NCI-H128 (cell line): ENCODE results near the gene CD55.
"Not testable (repeated sequence)": the region's sequence is repeated elsewhere in the genome, so short reads cannot be mapped to it uniquely, and the experiment has no call there.

ENCODE experiments used
- DNase-seq: peaks from one replicate; lab custom pipeline; 2025; ENCODE audit not compliant: unreplicated experiment; lab: John Stamatoyannopoulos, UW

The CD55 gene

DNA sequence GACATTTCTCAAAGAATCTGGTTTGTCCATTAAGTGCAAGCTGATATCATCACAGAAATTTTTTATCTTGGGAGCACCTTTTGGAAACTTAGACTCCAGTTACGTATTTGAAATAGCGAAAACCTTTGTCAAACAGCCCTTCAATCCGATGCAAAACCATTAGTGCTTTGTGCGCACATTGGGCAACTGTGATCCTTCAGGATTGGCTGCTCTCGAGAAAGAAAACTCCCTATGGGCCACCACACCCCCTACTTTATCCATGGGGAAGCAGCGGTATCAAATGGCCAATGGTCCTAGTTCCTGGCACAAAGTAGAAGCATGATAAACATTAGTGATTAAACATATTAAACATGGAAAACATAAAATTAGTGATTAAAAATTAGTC is 16.0 kb upstream of the CD55 start:
- no peak for DNase-seq

DNA sequence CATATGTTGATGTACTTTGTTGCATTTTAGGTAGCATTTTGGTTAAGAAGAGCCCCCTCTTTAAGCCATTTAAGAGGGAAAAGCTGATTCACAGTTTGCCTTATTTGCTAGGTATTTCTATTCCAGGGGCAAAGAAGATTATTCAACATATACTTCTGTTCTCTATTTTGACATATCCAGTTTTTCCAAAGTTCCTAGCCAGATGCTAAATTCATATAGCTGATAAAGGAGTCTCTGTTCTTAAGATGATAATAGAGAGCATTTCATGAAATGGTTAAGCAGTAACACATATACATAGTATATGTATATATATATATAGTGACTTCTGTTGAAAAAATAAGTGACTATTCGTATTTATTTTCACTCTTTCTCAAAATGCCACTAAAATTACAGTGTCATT is 15.5 kb upstream of the CD55 start:
- no peak for DNase-seq

DNA sequence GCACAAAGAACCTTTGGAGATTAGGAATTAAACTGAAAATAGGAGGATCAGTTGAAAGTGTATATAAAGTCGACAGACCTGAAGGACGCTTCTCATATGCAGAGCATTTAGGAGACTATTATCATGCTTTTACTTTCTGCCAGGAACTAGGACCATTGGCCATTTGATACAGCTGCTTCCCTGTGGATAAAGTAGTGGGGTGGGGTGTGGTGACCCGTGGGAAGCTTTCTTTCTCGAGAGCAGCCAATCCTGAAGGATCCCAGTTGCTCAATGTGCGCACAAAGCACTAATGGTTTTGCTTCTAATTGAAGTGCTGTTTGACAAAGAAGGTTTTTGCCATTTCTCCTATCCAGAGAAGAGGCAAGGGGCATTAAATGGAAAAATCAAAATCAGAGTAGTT is 14.9 kb upstream of the CD55 start:
- no peak for DNase-seq

DNA sequence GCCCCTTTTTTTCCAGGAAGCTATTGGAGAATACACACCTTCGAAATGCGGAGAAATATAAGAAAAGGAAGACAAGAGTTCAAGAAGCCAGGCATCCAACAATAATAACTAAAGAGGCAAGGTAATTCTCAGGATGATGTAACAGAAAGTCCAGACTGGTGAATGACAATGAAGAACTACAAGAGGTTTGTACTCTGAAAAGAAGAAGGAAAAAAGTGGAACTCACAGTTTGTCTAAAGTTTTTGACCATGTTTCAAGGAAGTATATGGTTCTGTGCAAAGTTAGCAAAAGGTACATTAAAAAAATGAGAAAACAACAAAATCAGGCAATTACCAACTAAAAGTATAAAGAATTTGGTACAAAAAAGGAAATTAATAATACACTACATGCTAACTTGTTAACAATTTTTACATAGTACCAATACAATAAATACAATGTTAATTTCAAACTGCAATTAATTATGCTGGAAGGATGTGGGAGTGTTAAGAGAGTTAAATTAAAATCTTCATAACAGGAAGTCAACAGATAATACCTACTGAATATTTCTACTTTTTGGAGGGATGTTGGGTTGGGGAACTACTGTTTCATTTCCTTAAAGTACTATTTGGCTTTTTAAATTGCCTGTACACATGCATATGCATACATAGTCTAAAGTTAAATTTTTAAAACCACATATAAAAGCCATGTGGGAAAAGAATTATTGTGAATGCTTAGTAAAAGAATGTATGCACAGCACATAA is 12.9 kb upstream of the CD55 start:
- DNase-seq = no peak

DNA sequence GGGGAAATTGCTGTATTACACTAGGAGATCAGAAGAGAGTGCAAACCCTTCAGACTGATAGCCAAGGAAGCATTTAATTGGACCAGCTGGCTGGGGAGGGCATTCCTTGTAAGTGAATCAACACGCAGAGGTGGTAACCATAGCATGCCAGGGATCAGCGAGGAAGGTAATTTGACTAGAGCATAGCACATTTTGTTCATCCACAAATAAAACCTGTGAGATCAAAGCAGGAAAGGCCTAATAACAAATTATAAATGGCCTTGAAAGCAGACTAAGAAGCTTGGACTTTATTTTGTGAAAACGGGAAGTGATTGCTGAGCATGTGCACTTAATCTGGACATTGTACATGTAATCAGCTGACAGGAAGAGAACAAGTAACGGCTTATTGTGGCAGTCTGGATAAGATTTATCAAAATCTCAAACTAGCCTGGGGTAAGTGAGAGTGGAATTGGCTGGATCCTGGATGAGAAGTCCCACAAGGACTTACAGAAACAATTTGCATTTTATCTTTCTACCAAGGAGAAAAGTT is 11.7 kb upstream of the CD55 start:
- DNase-seq = no peak

DNA sequence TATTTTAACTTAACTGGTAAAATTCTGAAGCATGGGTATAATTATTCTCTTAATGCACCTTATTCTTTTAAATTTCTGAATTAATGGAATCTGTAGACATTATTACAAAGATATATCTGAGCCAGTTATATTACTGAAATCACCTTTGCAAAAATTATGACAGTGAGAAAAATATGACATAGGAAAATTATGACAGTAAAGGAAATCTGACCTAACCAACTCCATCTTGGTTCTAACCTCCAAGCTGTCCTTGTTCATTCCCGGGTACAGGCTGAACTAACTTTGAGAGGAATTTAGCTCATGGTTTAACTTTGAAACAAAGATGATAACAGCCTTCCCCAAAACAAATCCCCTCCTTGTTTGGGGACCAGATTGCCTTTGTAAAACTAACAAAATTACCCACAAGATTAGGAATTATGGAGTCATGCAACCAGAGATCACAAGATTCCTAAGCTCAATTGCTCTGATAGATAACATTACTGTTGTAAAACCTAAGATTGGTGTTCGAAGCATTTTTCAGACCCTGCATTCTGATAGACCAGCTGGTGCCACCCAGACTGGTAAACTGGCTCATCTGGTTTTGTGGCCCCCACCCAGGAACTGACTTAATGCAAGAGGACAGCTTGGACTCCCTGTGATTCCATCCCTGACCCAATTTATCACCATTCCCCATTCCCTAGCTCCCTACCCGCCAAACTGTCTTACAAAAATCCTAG is 9.4 kb upstream of the CD55 start:
- no peak for DNase-seq

DNA sequence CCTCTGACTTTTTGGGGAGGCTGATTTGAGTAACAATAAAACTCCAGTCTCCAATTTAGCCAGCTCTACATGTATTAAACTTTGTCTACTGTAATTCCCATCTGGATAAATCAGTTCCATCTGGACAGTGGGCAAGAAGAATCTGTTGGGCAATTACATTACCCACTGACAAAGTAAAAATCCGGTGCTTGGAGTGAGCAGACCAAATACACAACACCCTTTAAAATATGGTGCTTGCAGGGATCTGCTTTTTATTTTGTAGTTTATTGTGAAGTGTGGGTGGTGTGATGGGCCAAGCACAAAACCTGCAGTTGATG is 8.9 kb upstream of the CD55 start:
- DNase-seq = no peak

DNA sequence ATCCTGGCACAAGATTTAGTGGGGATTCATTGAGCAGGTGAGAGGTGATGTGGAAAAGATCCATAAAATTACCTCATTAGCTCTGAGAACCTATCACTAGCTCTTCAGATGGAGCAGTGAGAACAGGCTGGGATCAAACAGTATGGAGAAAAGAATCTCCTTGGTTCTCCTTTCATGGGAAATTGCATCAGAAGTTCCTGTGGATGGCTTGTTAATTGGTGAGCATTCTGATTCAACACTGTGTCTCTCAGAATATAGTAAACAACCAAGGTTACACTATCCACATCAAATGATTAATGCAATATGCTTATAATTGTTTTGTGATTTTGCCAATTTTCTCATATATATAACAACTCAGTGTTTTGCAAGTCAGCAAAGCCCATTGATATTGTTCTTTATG is 8.3 kb upstream of the CD55 start:
- DNase-seq = no peak

DNA sequence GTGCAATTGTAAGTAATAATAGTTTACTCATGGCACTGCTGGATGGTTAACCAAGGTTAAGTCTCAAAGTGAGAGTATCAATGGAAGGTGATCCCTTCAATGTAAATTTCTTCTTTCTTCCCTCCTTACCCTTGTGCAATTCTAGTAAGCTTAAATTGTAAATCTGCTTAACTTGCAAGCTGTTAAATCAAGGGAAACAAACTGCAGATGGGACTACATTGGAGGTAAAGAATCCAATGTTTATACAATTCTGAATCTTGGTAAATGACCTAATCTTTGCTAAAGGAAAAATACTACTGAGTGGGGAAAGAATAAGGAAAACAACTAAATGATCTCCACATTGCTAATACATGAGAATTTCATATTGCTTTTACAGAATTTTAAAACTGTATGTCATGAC is 6.7 kb upstream of the CD55 start:
- no peak for DNase-seq

DNA sequence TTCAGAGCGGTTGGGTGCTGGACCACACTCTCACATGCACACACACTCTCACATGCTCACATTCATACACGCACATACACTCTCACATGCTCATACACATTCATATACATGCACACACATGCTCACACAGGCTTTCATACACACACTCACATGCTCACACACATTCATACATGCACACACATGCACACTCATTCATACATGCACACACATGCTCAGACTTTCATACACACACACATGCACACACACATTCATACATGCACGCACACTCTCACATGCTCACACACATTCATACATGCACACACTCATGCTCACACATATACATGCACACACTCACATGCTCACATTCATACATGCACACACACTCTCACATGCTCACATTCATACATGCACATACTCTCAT is 6.0 kb upstream of the CD55 start:
- DNase-seq = no peak

DNA sequence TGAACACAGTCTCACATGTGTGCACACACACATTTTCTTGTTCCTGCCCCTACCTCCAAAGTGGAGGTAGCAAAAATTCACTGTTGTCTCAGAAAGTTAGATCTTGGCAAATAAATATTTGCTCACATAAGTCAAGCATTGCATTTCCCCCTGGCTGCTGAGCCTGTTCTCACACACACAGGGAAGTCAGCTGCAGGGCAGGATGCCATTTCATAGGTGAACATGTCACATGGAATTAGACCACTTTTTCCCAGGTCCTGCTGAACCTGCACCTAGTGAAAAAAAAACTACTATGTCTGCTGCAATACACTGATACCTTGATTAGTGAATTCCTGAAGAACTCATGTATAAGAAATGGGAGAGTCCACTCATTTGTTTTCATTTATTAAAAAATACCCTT is 5.3 kb upstream of the CD55 start:
- no peak for DNase-seq

DNA sequence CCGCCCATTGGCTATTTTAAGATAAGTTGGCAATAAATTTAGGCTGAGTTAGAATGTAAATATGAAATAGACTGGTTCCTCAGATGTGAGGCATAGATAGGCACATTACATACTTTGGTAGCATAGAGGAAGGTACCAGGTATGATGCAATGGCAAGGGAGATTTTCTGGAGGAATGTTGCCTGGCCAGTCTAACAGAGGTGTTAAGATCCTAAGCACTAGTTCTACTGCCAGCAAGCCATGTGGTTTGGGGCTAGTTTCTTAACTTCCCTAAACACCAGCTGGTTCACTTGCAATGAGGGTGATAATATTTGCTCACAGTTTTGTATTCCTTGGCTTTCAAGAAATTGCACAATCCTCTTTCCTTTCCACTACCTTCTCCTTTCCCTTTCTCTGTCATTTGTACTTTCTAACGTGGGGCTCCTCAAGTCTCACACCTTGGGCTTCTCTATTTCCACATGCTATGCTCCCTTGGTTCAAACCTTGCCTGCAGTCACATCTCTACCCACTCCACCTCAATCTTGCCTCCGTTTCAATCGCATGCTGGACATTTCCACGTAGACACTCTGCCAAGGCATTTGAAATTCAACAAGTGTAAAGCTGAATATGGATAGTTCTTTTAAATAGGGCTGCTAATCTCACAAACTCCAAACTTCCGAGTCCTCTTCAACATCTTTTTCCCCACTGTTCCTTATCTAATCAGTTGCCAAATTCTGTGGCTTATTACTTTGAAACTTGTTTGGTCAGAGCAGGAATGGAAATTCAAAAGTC is 4.7 kb upstream of the CD55 start:
- no peak for DNase-seq

DNA sequence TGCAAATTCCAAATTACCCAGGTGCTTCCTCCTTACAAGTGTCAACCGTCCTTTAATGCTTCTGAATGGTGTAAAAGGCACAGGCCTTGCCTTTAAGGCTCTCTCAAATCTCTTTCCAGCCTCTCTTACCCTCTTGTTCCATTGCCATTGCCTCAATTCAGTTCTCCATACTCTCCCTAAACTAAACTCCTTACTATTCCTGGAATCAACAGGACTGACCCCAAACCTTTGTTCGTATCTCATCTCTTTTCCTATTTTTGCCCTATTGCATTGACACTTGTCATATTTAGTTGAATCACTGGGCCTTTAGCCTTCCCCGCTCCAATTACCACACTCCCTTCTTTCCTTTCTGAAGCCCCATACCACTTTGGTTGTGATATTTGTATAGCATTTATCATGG is 3.9 kb upstream of the CD55 start:
- DNase-seq = no peak

DNA sequence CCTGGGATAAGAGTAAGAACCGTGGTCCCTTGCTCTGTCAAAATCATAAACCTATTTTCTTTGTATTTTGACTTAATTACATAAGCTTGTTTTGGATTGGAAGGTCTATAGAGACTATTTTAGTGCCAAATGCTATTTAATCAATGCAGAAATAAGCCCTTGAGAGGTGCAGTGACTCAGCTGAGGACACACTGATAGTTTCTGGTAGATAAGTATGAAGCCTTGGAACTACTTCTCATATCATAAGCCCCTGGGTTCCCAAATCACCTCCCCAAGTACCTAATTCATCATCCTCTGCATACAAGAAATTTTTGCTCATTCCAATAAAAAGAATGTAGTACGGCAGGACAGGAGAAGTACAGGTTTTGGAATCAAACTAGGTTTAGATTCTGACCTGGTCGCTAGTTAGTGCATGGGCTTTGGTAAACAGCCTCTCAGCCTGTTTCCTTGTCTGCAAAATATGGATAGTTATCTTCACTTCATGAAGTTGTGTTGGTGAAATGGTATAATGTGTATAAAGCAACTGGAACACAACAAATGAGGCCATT is 3.3 kb upstream of the CD55 start:
- no peak for DNase-seq

DNA sequence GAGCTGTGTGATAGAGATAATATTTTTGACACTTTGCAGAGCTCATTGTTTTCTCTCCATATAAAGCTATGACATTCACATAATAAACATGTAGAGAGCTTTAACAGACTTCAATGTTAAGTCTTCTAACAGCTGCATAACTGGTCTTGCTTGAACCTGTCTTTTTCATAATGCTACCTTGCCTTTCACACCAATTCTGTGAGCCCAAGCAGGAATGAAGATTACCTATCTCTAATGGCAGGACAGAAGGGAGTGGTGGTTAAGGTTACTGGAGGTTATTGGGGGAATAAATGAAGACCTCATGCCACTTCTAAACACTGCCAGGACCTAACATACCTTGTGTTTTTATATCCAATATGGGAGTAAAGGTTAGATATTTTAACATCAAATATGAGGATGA is 2.3 kb upstream of the CD55 start:
- DNase-seq = no peak

DNA sequence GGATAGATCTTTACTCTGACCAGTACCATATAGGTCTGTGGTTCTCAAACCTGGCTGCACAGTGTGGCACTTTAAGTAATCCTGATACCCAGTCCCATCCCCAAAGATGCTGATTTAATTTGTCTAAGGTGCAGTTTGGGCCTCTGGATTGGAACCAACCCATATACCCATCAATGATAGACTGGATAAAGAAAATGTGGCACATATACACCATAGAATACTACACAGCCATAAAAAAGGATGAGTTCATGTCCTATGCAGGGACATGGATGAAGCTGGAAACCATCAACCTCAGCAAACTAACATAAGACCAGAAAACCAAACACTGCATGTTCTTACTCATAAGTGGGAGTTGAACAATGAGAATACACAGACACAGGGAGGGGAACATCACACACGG is 1.4 kb upstream of the CD55 start:
- DNase-seq = not testable (repeated sequence)

DNA sequence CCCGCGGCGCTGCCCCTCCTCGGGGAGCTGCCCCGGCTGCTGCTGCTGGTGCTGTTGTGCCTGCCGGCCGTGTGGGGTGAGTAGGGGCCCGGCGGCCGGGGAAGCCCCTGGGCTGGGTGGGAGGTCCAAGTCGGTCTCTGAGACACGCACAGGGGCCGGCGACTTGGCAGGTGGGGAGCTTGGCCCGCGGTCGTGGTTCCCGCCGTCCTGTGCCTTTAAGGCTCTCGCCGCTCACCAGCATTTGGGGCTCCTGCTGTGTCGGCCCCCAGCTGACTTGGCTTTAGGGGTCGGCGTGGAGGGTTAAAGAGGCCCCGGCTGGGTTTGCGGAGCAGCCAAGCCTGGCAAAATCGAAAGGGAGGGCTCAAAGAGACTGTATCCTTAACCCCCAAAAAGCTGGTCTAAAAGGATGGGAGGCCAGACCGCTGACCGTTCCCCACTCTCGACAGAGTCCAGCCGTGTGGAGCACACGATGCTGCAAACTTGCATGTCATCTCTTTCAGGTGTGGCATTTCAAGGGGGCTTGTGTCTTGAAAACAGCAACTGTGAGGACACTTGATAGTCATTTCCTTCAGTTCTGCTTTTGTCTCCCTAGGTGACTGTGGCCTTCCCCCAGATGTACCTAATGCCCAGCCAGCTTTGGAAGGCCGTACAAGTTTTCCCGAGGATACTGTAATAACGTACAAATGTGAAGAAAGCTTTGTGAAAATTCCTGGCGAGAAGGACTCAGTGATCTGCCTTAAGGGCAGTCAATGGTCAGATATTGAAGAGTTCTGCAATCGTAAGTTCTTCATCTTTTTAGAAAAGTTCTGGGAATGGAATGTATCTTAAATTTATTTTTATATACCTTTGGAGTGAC is 540 bp downstream of the CD55 start:
- no peak for DNase-seq

DNA sequence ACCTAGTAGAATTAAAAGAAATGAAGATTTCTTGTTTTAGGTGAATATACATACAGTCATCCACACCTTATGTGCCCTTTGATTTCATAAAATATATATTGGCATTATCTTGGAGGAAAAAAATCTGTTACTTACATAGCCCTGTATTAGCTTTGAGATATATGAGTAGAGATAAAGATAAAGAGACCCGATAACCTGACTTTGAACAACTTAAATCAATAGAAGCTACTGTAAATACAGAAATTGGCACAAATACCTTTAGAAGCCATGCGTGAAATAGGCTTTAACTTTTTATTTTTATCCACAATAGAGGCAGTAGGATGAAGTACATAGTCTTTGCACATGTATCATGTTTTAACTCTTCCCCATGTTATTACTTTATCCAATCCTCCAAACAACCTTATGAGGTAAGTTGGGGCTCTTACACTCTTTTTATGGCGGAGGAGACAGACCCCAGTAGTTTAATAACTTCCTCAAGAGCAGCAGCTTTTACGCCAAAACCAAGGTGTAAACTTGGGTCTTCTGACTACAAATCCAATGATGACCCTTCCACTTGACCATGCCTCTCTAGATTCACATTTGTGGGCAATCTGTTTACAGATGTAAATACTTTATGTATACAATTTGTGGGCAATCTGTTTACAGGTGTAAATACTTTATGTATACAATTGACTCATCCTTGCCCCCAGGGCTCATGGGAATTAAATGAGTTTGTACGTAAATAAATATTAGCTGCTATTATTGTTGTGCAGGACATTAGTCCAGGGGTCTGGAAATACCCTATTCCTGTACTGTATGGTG is 2.1 kb downstream of the CD55 start:
- DNase-seq = no peak

DNA sequence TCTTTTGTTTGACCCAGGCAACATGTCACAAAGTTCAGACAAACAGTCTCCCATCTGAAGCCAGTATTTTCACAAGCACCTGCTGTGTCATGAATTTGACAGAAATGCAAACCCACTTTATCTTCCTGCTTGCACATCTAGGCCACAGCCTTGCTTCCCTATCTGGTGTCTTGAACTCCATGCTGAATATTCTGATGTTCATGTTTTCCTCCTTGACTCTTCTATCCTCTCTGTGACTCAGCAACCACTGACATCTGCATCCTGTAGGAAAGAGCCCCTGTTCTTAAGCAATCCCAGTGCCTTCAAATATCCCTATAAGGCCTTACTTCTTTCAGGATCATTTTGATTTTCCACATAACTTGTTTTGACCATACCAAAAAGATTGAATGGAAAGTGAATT is 6.5 kb downstream of the CD55 start:
- DNase-seq = no peak

DNA sequence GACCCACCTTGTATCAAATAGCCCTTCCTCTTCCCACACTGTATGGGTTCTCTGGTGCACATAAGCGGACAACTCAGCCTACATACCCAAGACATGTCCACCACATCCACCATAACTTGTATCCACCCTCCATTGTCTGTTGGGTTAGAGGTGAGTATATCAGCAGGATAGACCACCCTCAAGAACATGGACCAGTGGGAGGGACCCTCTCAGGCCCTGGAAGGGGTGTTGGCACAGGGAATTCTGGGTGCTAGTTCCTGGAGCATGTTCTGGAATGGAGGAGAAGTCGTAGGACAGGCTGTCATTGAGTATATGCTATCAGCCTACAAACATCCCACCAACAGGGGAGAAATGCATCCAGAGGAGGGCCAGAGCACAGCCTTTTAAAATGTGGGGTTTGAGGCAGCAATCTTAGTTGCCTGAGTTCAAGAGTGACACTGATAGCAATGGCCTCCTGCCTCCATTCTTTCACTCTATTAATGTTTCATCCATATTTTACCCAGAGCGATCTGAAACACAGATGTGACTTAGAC is 7.5 kb downstream of the CD55 start:
- no peak for DNase-seq
